HEK293 (cell line): ENCODE results near the gene OR4E2.

Experiments
- CTCF ChIA-PET: fragments of 350-600 bp; formaldehyde crosslinking; extraction: SDS; loops from one replicate; lab custom pipeline; 2021; ENCODE audit warnings: antibody characterized with exemption; lab: Yijun Ruan, JAX
- POLR2A ChIA-PET: fragments of 300-600 bp; formaldehyde crosslinking; extraction: SDS; loops from one replicate; lab custom pipeline; 2020; ENCODE audit warnings: antibody characterized with exemption, inconsistent platforms; lab: Yijun Ruan, JAX
- H3K27ac ChIP-seq: fragments of 200-500 bp; sonication (Bioruptor generic); 2 replicates; pipeline ENCODE4 v1.5.1; 2014; ENCODE audit warnings: low read depth, low read length, control low read depth, inconsistent platforms; ENCODE audit errors: extremely low read depth
- H3K36me3 ChIP-seq, 2 experiments: fragments of 200-500 bp in 1 of 2; sonication (Bioruptor generic) in 1 of 2; 1 replicate in 1 of 2; 2 replicates in 1 of 2; pipeline ENCODE4 v1.5.1; 2014 to 2017; ENCODE audit warnings: inconsistent platforms in 2 of 2, low read length in 2 of 2; ENCODE audit not compliant: control insufficient read depth in 2 of 2, insufficient read depth in 1 of 2
- H3K4me1 ChIP-seq: fragments of 200-500 bp; sonication (Bioruptor generic); 2 replicates; pipeline ENCODE4 v1.5.1; 2014; ENCODE audit warnings: mild to moderate bottlenecking, low read length, inconsistent platforms; ENCODE audit not compliant: control insufficient read depth, insufficient read depth
- H3K4me3 ChIP-seq: 2 replicates; pipeline ENCODE4 v1.5.1; 2011; ENCODE audit warnings: low read depth, mild to moderate bottlenecking, control low read depth, low read length, moderate library complexity
- H3K9me3 ChIP-seq: fragments of 200-500 bp; sonication (Bioruptor generic); 2 replicates; pipeline ENCODE4 v1.5.1; 2014; ENCODE audit warnings: low read depth, low read length, inconsistent platforms; ENCODE audit not compliant: control insufficient read depth, insufficient read depth
- BCL11A ChIP-seq: fragments of 450-650 bp; formaldehyde crosslinking; IDR thresholded peaks from 2 replicates; pipeline ENCODE4 v1.5.1; 2016; ENCODE audit warnings: low read depth, missing biosample characterization, missing genetic modification characterization
- GLIS2 ChIP-seq: fragments of 450-650 bp; formaldehyde crosslinking; IDR thresholded peaks from 2 replicates; pipeline ENCODE4 v1.5.1; 2016; ENCODE audit warnings: missing biosample characterization, missing genetic modification characterization
- HOXA7 ChIP-seq: sonication (generic); formaldehyde crosslinking; IDR thresholded peaks from 2 replicates; pipeline ENCODE4 v1.8.1; 2022; ENCODE audit warnings: missing genetic modification reagents, borderline replicate concordance
- IKZF3 ChIP-seq: fragments of 450-650 bp; IDR thresholded peaks from 2 replicates; pipeline ENCODE4 v1.5.0; 2018; ENCODE audit warnings: missing biosample characterization, mild to moderate bottlenecking, missing genetic modification characterization, moderate library complexity
- ZBTB8A ChIP-seq: fragments of 450-650 bp; formaldehyde crosslinking; IDR thresholded peaks from 2 replicates; pipeline ENCODE4 v1.5.1; 2016; ENCODE audit warnings: missing biosample characterization, missing genetic modification characterization
- ZFP37 ChIP-seq: fragments of 450-650 bp; formaldehyde crosslinking; IDR thresholded peaks from 2 replicates; pipeline ENCODE4 v1.5.1; 2016; ENCODE audit warnings: missing biosample characterization, missing genetic modification characterization
- ZNF133 ChIP-seq: fragments of 450-650 bp; formaldehyde crosslinking; IDR thresholded peaks from 2 replicates; pipeline ENCODE4 v1.5.1; 2016; ENCODE audit warnings: missing biosample characterization, missing genetic modification characterization
- ZNF146 ChIP-seq: fragments of 450-650 bp; formaldehyde crosslinking; IDR thresholded peaks from 2 replicates; pipeline ENCODE4 v1.5.1; 2016; ENCODE audit warnings: missing biosample characterization, missing genetic modification characterization
- ZNF157 ChIP-seq: fragments of 450-650 bp; formaldehyde crosslinking; IDR thresholded peaks from 2 replicates; pipeline ENCODE4 v1.5.1; 2016; ENCODE audit warnings: missing biosample characterization, missing genetic modification characterization
- ZNF266 ChIP-seq: fragments of 450-650 bp; formaldehyde crosslinking; IDR thresholded peaks from 2 replicates; pipeline ENCODE4 v1.5.1; 2016; ENCODE audit warnings: missing biosample characterization, missing genetic modification characterization, low read depth
- ZNF394 ChIP-seq: fragments of 450-650 bp; formaldehyde crosslinking; IDR thresholded peaks from 2 replicates; pipeline ENCODE4 v1.5.1; 2016; ENCODE audit warnings: missing biosample characterization, missing genetic modification characterization, mild to moderate bottlenecking, moderate library complexity, borderline replicate concordance
- ZNF423 ChIP-seq: fragments of 450-650 bp; formaldehyde crosslinking; IDR thresholded peaks from 2 replicates; pipeline ENCODE4 v1.5.1; 2016; ENCODE audit warnings: missing biosample characterization, missing genetic modification characterization
- ZNF426 ChIP-seq: fragments of 450-650 bp; formaldehyde crosslinking; IDR thresholded peaks from 2 replicates; pipeline ENCODE4 v1.5.1; 2017; ENCODE audit warnings: missing biosample characterization, missing genetic modification characterization, mild to moderate bottlenecking, inconsistent platforms, moderate library complexity
- ZNF501 ChIP-seq: fragments of 450-650 bp; formaldehyde crosslinking; IDR thresholded peaks from 2 replicates; pipeline ENCODE4 v1.5.1; 2016; ENCODE audit warnings: missing biosample characterization, missing genetic modification characterization
- ZNF670 ChIP-seq: fragments of 450-650 bp; formaldehyde crosslinking; IDR thresholded peaks from 2 replicates; pipeline ENCODE4 v1.5.1; 2016; ENCODE audit warnings: missing biosample characterization, missing genetic modification characterization, low read depth
- TF ChIP-seq, protein P1 (sequence below): fragments of 450-650 bp; formaldehyde crosslinking; IDR thresholded peaks from 2 replicates; pipeline ENCODE4; 2016; ENCODE audit warnings: missing biosample characterization, missing genetic modification characterization
- TF ChIP-seq, protein P2 (sequence below): fragments of 450-650 bp; formaldehyde crosslinking; IDR thresholded peaks from 2 replicates; pipeline ENCODE4 v1.5.1; 2016; ENCODE audit warnings: missing biosample characterization, missing genetic modification characterization
- TF ChIP-seq, protein P3 (sequence below): IDR thresholded peaks from 2 replicates; pipeline ENCODE4 v1.6.1; 2011; ENCODE audit warnings: mild to moderate bottlenecking, low read depth, low read length, borderline replicate concordance
- TF ChIP-seq, protein P4 (sequence below): fragments of 450-650 bp; formaldehyde crosslinking; IDR thresholded peaks from 2 replicates; pipeline ENCODE4 v1.5.1; 2016; ENCODE audit warnings: missing biosample characterization, missing genetic modification characterization
- TF ChIP-seq, protein P5 (sequence below): fragments of 450-650 bp; formaldehyde crosslinking; IDR thresholded peaks from 2 replicates; pipeline ENCODE4 v1.5.1; 2016; ENCODE audit warnings: missing biosample characterization, missing genetic modification characterization

OR4E2 gene

DNA sequence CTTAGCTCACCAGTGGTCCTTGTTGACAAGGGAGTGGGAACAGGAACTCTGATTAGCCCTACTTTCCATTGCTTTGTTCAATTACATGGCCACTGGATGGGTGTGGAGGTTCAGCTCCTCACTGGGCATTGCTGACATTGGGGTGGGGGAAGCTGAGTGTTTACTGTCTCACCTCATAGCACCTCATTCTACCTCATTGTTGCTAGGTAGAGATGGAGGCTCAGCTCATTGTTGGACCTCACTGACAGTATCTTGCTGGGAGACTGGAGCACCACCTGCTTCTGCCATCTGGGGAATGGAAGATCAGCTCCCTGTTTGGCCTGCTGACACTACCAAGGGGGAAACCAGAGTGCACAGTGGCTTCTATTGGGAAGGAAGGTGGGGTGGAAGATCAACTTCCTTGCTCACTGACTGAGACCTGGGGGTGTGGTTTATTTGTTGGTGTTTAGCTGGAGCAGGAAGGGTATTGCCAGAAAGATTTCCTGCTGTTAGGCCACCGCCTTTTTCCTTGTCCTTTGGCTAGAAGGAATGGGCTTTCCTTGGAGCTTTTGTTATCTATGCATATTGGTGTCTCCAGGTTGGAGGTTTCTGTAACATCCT, 1.3 kb upstream of the OR4E2 start:
- POLR2A ChIA-PET = no interaction called here
- no peak overlapping the region for H3K27ac ChIP-seq
- H3K4me1 ChIP-seq = no peaks in the 10 kb centered on the region
- TF ChIP-seq, protein P1, sequence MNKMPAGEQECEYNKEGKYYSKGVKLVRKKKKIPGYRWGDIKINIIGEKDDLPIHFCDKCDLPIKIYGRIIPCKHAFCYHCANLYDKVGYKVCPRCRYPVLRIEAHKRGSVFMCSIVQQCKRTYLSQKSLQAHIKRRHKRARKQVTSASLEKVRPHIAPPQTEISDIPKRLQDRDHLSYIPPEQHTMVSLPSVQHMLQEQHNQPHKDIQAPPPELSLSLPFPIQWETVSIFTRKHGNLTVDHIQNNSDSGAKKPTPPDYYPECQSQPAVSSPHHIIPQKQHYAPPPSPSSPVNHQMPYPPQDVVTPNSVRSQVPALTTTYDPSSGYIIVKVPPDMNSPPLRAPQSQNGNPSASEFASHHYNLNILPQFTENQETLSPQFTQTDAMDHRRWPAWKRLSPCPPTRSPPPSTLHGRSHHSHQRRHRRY (tag by site-specific recombination) = no peak
- TF ChIP-seq ZBTB8A (tag by site-specific recombination) (no peak), ZNF146 (tag by site-specific recombination) (no peak), ZNF423 (no peak), ZNF394 (no peak), HOXA7 (CRISPR knock-in tag) (no peak), ZFP37 (tag by site-specific recombination) (no peak), IKZF3 (no peak), ZNF426 (tag by site-specific recombination) (no peak), ZNF133 (no peak), ZNF670 (no peak), GLIS2 (no peak), ZNF501 (tag by site-specific recombination) (no peak), ZNF157 (tag by site-specific recombination) (no peak), ZNF266 (tag by site-specific recombination) (no peak), BCL11A (tag by site-specific recombination) (no peak)
- TF ChIP-seq, protein P2, sequence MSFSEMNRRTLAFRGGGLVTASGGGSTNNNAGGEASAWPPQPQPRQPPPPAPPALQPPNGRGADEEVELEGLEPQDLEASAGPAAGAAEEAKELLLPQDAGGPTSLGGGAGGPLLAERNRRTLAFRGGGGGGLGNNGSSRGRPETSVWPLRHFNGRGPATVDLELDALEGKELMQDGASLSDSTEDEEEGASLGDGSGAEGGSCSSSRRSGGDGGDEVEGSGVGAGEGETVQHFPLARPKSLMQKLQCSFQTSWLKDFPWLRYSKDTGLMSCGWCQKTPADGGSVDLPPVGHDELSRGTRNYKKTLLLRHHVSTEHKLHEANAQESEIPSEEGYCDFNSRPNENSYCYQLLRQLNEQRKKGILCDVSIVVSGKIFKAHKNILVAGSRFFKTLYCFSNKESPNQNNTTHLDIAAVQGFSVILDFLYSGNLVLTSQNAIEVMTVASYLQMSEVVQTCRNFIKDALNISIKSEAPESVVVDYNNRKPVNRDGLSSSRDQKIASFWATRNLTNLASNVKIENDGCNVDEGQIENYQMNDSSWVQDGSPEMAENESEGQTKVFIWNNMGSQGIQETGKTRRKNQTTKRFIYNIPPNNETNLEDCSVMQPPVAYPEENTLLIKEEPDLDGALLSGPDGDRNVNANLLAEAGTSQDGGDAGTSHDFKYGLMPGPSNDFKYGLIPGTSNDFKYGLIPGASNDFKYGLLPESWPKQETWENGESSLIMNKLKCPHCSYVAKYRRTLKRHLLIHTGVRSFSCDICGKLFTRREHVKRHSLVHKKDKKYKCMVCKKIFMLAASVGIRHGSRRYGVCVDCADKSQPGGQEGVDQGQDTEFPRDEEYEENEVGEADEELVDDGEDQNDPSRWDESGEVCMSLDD (tag by site-specific recombination) = no peak
- TF ChIP-seq, protein P3, sequence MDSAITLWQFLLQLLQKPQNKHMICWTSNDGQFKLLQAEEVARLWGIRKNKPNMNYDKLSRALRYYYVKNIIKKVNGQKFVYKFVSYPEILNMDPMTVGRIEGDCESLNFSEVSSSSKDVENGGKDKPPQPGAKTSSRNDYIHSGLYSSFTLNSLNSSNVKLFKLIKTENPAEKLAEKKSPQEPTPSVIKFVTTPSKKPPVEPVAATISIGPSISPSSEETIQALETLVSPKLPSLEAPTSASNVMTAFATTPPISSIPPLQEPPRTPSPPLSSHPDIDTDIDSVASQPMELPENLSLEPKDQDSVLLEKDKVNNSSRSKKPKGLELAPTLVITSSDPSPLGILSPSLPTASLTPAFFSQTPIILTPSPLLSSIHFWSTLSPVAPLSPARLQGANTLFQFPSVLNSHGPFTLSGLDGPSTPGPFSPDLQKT = no peak
- TF ChIP-seq, protein P4, sequence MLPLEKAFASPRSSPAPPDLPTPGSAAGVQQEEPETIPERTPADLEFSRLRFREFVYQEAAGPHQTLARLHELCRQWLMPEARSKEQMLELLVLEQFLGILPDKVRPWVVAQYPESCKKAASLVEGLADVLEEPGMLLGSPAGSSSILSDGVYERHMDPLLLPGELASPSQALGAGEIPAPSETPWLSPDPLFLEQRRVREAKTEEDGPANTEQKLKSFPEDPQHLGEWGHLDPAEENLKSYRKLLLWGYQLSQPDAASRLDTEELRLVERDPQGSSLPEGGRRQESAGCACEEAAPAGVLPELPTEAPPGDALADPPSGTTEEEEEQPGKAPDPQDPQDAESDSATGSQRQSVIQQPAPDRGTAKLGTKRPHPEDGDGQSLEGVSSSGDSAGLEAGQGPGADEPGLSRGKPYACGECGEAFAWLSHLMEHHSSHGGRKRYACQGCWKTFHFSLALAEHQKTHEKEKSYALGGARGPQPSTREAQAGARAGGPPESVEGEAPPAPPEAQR (tag by site-specific recombination) = no peak
- TF ChIP-seq, protein P5, sequence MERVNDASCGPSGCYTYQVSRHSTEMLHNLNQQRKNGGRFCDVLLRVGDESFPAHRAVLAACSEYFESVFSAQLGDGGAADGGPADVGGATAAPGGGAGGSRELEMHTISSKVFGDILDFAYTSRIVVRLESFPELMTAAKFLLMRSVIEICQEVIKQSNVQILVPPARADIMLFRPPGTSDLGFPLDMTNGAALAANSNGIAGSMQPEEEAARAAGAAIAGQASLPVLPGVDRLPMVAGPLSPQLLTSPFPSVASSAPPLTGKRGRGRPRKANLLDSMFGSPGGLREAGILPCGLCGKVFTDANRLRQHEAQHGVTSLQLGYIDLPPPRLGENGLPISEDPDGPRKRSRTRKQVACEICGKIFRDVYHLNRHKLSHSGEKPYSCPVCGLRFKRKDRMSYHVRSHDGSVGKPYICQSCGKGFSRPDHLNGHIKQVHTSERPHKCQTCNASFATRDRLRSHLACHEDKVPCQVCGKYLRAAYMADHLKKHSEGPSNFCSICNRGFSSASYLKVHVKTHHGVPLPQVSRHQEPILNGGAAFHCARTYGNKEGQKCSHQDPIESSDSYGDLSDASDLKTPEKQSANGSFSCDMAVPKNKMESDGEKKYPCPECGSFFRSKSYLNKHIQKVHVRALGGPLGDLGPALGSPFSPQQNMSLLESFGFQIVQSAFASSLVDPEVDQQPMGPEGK = no peak
- H3K36me3 ChIP-seq = no peaks in the 10 kb centered on the region
- CTCF ChIA-PET = interaction anchor here (0.6 kb wide), 2 partner anchors 537 to 673 kb away, joined by 3 read pairs; no protein-coding TSS in a partner anchor
- no peak overlapping the region for H3K4me3 ChIP-seq
- H3K9me3 ChIP-seq = no peaks in the 10 kb centered on the region
